Heart left ventricle (tissue), 13 donors: Measurements from ENCODE around the gene DCLK1.

Source experiments
- POLR2A ChIP-seq, 2 donors: fragments of 450-650 bp; IDR thresholded peaks; one replicate each; pipeline ENCODE4 v1.6.1; 2017; ENCODE audit warnings: antibody characterized with exemption in 2 of 2, mild to moderate bottlenecking in 2 of 2, moderate library complexity in 2 of 2
- TF ChIP-seq, protein P1 (sequence below), 12 donors: fragments of 200-600 bp; sonication (generic) in 4 of 12; IDR thresholded peaks; one replicate each; pipeline versions ENCODE4 v1.5.0 to v1.8.0; 2018 to 2022; ENCODE audit warnings: antibody characterized with exemption in 12 of 12, mild to moderate bottlenecking in 5 of 12
- donor health status: ischemic (EF 13 %, LVEDD 7.1; RV severe dilation, severe dysfunction).
- donor health status: DM: no; HTN: yes; CAD: no.
- donor health status: DM: no; HTN: no; CAD: no.
- donor health status: ischemic (EF 25% LVEDD 6.9; RV normal size, moderate dysfunction).
- donor health status: ischemic (EF 25% LVEDD 5.7; RV mildly dilated, moderate dysfunction).
- donor health status: ischemic (EF 35%, LVEDD 5.7; RV mildly dilated, moderate dysfunction).
- donor health status: nonischemic (EF 11% LVEDD 7.7; RV severe dilation, severe dysfunction).
- donor health status: DM: yes; HTN: yes; CAD: no.
- donor health status: PGD.
- donor health status: ischemic (EF 29% LVEDD 5.4; RV normal size, mild dysfunction).
- donor health status: nonischemic (EF 23%, LVEDD 6.1; RV moderate dilation, normal function).

DNA sequence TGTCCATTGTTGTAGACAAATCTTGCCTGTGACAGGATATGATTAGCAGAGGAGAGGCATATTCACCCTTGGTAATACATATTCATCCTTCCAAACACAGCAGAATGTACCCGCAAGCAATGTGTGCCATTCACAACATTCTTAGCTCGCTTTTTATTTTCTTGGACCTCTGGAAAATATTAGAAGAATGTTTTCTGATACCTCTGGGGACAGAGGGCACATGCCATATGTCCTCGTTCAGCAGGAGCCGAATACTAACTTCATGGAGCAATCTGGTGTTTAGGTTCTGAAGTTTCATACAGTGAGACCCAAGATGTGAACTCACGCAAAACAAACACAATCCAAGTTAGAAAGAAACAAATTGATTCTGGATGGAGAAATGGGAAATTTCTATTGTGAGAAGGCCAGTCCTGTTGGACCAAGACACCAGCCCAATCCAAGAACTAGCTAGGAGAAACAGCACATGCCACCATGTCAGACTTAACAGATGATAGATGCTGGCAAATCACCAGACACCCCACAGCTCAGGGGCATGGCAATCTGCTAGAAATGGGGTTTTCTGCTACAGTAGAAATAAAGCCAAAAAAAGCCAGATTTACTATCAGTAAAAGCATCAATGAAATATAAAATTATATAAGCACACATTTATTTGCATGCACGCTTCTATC, 297.4 kb downstream of the DCLK1 start:
- TF ChIP-seq, protein P1, sequence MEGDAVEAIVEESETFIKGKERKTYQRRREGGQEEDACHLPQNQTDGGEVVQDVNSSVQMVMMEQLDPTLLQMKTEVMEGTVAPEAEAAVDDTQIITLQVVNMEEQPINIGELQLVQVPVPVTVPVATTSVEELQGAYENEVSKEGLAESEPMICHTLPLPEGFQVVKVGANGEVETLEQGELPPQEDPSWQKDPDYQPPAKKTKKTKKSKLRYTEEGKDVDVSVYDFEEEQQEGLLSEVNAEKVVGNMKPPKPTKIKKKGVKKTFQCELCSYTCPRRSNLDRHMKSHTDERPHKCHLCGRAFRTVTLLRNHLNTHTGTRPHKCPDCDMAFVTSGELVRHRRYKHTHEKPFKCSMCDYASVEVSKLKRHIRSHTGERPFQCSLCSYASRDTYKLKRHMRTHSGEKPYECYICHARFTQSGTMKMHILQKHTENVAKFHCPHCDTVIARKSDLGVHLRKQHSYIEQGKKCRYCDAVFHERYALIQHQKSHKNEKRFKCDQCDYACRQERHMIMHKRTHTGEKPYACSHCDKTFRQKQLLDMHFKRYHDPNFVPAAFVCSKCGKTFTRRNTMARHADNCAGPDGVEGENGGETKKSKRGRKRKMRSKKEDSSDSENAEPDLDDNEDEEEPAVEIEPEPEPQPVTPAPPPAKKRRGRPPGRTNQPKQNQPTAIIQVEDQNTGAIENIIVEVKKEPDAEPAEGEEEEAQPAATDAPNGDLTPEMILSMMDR (IDR thresholded peaks at IDR 0.05): no peak
- no peak for TF ChIP-seq POLR2A (IDR thresholded peaks at IDR 0.05)
